ENCODE results near the gene RIMS1.
"Not testable (repeated sequence)": the region's sequence is repeated elsewhere in the genome, so short reads cannot be mapped to it uniquely, and the experiment has no call there.

Gene RIMS1

DNA sequence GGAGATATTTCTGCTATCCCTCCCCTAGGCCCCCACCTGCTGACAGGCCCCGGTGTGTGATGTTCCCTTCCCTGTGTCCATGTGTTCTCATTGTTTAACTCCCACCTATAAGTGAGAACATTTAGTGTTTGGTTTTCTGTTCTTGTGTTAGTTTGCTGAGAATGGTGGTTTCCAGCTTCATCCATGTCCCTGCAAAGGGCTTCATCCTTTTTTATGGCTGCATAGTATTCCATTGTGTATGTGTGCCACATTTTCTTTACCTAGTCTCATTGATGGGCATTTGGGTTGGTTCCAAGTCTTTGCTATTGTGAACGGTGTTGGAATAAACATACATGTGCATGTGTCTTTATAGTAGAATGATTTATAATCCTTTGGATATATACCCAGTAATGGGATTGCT, 448.9 kb downstream of the RIMS1 start:
- DNase-seq: not testable (repeated sequence)

GRCh38 chr6:72348926-72349325, 462.6 kb downstream of the RIMS1 start:
- DNase-seq: no peak

GRCh38 chr6:72350296-72350881, 464.0 kb downstream of the RIMS1 start:
- DNase-seq: peak in 1 of 14 donors; percentile 27

DNA sequence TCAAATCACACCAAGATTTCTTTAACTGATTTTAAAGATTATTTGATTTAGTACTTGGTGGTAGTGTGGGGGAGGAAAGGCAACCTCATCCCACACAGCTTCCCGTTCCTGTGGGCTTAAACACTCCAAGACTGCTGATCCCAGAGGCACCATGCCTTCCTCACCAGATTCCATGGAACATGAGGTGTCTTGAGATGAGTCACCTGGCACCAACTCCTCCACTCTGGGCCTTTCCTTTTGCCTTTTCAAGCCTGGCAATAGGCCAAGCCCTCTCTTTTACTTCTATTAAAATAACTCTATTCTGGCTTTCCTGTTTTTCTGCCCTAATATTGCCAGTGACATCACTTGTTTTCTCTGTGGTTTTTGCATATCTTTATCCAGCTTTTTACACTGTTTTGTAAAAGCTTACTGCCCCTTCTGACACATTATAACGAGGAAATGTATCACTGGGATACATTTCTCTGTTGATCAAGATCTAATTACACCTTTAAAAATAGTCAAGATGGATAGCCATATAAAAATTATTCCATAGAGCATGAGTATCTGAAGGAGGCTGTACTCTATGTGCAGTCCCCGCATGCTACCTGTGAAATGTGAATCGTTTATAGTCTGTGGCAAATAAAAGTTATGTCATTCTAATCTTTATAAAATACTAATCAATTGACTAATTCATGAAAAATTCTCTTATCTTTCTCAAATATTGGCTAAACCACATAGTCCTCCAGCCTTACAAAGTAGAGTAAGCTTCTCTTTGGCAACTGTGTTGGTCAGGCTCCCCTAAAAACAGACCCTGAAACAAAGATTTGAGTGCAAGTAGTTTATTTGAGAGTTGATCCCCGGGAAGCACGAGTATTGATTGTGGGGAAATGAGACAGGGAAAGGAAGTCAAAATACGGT, 477.7 kb downstream of the RIMS1 start:
- peak in 2 of 14 donors; percentile 19 to 40 for DNase-seq

GRCh38 chr6:72365773-72366172, 479.4 kb downstream of the RIMS1 start:
- DNase-seq: no peak

- DNase-seq: no peak
Measured at GRCh38 chr6:72367439-72367838, 481.1 kb downstream of the RIMS1 start.

DNA sequence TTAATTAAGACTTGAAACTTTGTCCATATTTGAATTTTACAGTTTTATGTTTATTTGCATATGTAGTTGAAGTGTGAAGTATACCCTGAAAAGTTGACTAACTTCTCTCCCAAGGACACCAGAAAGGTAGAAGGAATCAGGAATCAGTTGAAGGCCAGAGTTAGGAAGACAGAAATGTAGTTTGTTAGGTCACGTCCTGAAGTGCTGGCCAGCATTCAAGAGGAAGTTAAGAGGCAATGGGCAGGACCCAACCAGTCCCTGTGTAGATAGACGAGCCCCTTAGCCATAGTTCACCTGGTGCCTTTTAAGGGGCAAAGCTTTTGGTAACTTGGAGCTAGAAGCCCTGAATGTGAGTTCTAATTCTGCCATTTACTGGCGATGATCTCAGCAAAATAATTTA, 485.1 kb downstream of the RIMS1 start:
- DNase-seq: no peak

DNA sequence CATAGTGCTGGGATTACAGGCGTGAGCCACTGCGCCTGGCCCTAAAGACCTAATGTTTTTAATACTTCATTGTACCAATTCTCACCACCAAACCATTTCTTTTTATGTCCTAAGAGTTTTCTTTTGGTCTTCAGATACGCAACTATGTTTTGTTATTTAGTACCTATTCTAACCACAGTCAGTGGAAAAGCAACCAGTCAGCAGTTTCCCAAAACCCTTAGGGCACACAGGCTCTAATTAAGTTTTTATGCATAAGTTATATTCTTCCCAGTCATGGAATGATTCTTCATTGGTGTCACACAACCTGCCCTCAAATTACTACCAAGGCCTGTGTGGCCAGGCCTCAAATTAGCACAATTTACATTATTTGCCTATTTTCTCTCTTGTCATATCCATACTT, 487.8 kb downstream of the RIMS1 start:
- DNase-seq: no peak

GRCh38 chr6:72374857-72375256, 488.5 kb downstream of the RIMS1 start:
- DNase-seq: no peak

DNA sequence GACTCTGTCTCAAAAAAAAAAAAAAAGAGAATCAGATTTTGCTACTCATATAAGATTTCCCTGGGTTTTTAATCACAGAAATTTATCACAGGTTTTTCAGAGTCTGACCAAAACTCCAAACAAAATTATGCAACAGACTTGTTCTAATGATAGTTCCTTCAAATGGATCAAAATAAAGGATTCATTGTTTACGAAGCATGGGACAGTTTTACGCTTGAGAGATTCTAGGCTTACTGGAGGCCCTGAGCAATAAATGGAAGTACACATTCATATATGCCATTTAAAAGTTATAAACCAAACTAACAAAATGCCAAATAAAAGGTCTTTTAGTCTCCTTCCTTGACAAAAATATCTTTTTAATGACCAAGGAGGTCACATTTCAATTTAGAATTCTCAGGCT, 490.4 kb downstream of the RIMS1 start:
- DNase-seq: no peak

DNA sequence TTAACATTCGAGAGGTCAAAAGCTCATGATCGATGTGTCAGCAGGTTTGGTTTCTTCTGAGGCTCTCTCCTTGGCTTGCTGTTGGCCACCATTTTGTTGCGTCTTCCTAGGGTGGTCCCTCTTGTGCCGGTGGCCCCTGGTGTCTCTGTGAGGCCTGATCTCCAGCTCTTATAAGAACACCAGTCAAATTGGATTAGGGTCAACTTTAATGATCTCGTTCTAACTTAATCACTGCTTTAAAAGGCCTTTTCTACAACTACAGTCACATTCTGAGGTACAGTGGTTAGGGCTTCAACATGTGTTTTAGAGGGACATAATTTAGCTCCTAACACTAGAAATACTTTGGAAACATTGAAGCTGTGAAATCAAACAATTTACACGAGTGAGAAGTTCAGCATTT, 494.7 kb downstream of the RIMS1 start:
- DNase-seq: no peak

GRCh38 chr6:72382602-72383529, 496.5 kb downstream of the RIMS1 start:
- DNase-seq: no peak

GRCh38 chr6:72386324-72386723, 500.0 kb downstream of the RIMS1 start:
- DNase-seq: no peak

GRCh38 chr6:72389698-72390097, 503.3 kb downstream of the RIMS1 start:
- no peak for DNase-seq

DNA sequence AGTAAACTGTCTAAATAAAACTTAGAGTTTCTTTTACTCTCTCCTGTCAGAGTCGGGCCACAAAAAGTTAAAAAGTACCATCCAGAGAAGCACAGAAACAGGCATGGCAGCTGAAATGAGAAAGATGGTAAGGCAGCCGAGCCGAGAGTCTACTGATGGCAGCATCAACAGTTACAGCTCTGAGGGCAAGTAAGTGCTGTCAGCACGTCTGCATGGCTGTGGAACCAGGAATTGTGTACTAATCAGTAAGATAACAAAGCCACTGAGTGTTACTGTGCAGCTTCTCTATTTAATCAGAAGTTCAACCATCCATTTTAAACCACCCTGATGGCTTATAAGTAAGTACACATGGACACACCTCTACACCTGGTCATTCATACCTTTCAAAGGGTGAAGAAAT, 504.2 kb downstream of the RIMS1 start:
- DNase-seq: no peak

GRCh38 chr6:72401865-72402264, 515.5 kb downstream of the RIMS1 start:
- no peak for DNase-seq

- no peak for DNase-seq
Measured at GRCh38 chr6:72403413-72403812, 517.1 kb downstream of the RIMS1 start.

DNA sequence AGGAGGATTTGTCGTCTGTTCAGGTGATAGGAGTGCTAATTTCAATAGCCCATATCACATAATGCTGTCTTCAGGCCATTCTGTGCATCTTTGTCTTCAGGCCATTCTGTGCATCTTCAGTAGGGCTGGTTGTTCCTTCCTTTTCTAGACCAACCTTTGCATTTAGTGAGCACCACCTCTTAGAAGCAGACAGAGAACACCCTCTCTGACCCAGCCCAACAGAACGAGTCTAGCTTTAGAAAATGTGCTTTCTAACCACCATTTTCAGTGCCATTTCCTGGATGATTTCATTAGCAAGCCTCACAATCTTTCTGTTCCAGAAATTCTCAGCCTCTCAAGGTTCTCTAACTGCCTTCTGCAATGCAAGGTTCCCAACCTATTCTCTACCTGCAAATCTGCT, 520.2 kb downstream of the RIMS1 start:
- no peak for DNase-seq

- no peak for DNase-seq
Measured at GRCh38 chr6:72410769-72411168, 524.4 kb downstream of the RIMS1 start.

DNA sequence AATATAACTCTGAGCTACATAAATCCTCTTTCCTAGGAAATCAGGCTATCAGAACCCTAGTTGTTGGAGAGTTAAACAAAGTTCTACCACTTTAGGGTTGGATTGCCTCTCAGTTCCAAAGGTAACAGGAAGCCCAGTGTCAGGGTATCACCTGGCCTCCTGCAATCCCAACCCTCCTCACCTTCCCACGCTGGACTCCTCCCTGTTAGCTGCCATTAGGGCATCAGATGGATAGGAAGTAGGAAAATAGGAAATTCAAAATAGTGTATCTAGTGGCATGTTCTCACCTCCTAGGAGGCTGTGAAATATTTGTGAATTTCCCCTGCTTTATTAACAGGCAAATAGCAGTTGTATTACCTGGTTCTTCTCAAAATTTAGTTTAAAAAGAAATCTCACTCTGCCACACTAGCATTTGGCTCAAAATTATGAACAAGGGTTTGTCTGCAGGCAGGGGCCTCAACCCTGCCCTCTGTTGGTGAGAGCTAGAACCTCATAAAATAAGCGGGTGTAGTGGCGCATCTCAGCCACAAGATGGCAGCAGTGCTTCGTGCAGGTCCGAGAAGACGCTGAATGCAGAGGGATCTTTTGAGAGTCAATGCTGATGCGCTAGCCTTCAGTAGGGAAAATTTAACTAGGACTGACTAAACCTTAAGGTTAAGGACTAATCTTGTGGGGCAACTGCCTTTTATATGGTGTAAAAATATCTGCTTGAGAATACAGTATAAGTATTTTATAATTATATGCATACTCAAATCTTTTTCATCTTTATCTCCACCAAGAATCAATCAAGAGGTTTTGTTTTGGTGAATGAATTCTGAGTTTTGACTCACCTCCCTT, 525.7 kb downstream of the RIMS1 start:
- DNase-seq: peak in 12 of 14 donors; percentile 54 to 82 (median 70)

- DNase-seq: no peak
Measured at GRCh38 chr6:72412709-72413044, 526.3 kb downstream of the RIMS1 start.

DNA sequence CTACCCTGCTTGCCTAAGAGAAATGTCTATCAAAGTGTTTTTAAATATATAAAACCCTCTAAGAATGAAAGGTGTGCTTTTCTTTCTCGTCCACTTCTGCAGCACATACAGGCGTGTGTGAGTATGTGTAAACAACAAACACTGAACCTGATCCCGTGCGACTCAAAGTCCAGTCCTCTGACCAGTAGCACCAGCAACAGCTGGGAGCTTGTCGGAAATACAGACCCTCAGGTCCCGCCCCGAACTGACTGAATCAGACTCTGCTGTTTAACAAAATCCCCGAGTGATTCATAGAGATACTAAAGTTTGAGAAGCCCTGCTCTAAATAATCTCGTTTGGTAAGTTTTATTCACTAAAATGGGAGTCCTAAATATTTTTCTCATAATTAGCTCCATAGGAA, 527.5 kb downstream of the RIMS1 start:
- DNase-seq: no peak
